ENCODE results near the gene DNAJC3. TPM values are rescaled to one million over a fixed set of nuclear protein-coding genes. Genes with fewer than 3 reads are reported as not detected.
"Not testable (repeated sequence)": the region's sequence is repeated elsewhere in the genome, so short reads cannot be mapped to it uniquely, and the experiment has no call there.

Gene DNAJC3
- total and polyA plus RNA-seq, 9 of the 15 experiments (the other 6 are each of a cell fraction or from before 2014, with no cell fraction given): 7.8 to 21.8 (median 10.4) TPM

DNA sequence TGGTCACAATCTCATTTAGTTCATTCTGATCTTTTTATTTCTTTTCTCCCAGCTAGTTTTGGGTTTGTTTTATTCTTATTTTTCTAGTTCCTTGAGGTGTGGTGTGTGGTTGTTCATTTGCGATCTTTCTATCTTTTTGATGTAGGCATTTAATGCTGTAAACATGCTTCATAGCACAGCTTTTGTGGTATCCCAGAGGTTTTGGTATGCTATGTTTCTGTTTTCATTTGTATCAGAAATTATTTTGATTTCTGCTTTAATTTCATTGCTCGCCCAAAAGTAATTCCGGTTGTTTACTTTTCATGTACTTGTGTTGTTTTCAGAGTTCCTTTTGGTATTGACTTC, 12.6 kb downstream of the DNAJC3 start (continued):
- TF ChIP-seq, protein P1, sequence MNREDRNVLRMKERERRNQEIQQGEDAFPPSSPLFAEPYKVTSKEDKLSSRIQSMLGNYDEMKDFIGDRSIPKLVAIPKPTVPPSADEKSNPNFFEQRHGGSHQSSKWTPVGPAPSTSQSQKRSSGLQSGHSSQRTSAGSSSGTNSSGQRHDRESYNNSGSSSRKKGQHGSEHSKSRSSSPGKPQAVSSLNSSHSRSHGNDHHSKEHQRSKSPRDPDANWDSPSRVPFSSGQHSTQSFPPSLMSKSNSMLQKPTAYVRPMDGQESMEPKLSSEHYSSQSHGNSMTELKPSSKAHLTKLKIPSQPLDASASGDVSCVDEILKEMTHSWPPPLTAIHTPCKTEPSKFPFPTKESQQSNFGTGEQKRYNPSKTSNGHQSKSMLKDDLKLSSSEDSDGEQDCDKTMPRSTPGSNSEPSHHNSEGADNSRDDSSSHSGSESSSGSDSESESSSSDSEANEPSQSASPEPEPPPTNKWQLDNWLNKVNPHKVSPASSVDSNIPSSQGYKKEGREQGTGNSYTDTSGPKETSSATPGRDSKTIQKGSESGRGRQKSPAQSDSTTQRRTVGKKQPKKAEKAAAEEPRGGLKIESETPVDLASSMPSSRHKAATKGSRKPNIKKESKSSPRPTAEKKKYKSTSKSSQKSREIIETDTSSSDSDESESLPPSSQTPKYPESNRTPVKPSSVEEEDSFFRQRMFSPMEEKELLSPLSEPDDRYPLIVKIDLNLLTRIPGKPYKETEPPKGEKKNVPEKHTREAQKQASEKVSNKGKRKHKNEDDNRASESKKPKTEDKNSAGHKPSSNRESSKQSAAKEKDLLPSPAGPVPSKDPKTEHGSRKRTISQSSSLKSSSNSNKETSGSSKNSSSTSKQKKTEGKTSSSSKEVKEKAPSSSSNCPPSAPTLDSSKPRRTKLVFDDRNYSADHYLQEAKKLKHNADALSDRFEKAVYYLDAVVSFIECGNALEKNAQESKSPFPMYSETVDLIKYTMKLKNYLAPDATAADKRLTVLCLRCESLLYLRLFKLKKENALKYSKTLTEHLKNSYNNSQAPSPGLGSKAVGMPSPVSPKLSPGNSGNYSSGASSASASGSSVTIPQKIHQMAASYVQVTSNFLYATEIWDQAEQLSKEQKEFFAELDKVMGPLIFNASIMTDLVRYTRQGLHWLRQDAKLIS (CRISPR knock-in tag; IDR thresholded peaks at IDR 0.05): no peak
- TF ChIP-seq TGIF2 (CRISPR knock-in tag; IDR thresholded peaks at IDR 0.05) (no peak), NUFIP1 (IDR thresholded peaks at IDR 0.05; ENCODE audit: partially characterized antibody) (no peak), KLF10 (CRISPR knock-in tag; IDR thresholded peaks at IDR 0.05) (no peak)

DNA sequence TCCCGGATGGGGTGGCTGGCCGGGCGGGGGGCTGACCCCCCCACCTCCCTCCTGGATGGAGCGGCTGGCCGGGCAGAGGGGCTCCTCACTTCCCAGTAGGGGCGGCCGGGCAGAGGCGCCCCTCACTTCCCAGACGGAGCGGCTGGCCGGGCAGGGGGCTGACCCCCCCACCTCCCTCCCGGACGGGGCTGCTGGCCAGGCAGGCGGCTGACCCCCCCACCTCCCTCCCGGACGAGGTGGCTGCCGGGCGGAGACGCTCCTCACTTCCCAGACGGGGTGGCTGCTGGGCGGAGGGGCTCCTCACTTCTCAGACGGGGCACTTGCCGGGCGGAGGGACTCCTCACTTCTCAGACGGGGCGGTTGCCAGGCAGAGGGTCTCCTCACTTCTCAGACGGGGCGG, 14.0 kb downstream of the DNAJC3 start:
- FAIRE-seq; H3K9ac ChIP-seq (ENCODE audit: insufficient read depth in 1 of 2, low read depth in 2 of 2, low read length in 2 of 2); ATAC-seq; H3K36me3 ChIP-seq (ENCODE audit: control insufficient read depth, insufficient read depth, low read length); CTCF ChIA-PET (ENCODE audit: low intra/inter-chr PET ratio); DNase-seq (ENCODE audit: extremely low read depth in 1 of 4, low spot score in 3 of 4); intact Hi-C loops (cut with micrococcal nuclease); H3K4me3 ChIP-seq; H3K9me3 ChIP-seq (replicated peaks; ENCODE audit: control insufficient read depth, insufficient read depth, low read depth, low read length); BruUV-seq (replicated peaks); H3K4me1 ChIP-seq (replicated peaks in 1 of 2; ENCODE audit: control insufficient read depth in 2 of 2, insufficient read depth in 2 of 2, low read length in 2 of 2); H4K20me1 ChIP-seq (replicated peaks; ENCODE audit: control insufficient read depth, insufficient read depth, low read length); H2AFZ ChIP-seq (ENCODE audit: low read depth, low read length); H3K27ac ChIP-seq (ENCODE audit: extremely low read depth, low read depth, low read length); H3K9me1 ChIP-seq (ENCODE audit: control insufficient read depth, insufficient read depth, low read length); H3K27me3 ChIP-seq (ENCODE audit: control insufficient read depth in 2 of 2, insufficient read depth in 2 of 2, low read length in 2 of 2); H3K4me2 ChIP-seq (ENCODE audit: insufficient read depth, low read length); in situ Hi-C loops (cut with MboI); POLR2A ChIA-PET: not testable (repeated sequence)
- peaks cover 39% of the 10 kb centered on the region for H3K79me2 ChIP-seq (ENCODE audit: control insufficient read depth, insufficient read depth, low read length)
- no CpG with 5 or more reads among the region's 28 CpGs for WGBS (ENCODE audit: insufficient coverage, low coverage, missing lambda C conversion rate)

Measured in K562 (cell line).